GM21381 (cell line): ENCODE results near the gene TSPAN10.
A peak's percentile ranks its signal among the peaks of the same experiment; 100 is the strongest.
"Not testable (repeated sequence)": the region's sequence is repeated elsewhere in the genome, so short reads cannot be mapped to it uniquely, and the experiment has no call there.

Experiments
- ATAC-seq: cut with Tn5 transposase; IDR thresholded peaks from one replicate; pipeline ENCODE4 v1.9.1; 2021; ENCODE audit warnings: mild to moderate bottlenecking, moderate library complexity; ENCODE audit not compliant: unreplicated experiment

The TSPAN10 gene

GRCh38 chr17:81636505-81637288 lies at the start of gene TSPAN10, which contains the start of gene NPLOC4:
TSPAN10 (plus strand) TSS chr17:81637196; CDS start chr17:81642413, 5,217 bp downstream.
NPLOC4 (minus strand) TSS chr17:81637112; CDS start chr17:81636930, 182 bp downstream.
- ATAC-seq, result peak; percentile 77

DNA sequence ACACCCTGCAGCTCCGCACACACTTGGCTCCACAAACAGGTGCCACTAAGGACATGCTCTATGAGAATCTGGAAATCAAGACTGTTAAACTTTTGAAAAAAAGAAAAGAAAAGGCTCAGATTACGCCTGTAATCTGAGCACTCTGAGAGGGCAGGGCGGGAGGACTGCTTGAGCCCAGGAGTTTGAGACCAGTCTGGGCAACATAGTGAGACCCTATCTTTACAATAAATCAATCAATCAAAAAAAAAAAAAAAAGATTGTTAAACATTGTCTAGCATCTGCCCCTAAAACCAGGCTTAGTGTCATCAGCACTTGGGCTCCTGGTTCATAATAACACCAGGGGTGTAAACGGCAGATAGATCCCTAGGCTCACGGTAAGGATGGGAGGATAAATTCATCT lies 47.4 kb upstream of the TSPAN10 start:
- ATAC-seq, result no peak

DNA sequence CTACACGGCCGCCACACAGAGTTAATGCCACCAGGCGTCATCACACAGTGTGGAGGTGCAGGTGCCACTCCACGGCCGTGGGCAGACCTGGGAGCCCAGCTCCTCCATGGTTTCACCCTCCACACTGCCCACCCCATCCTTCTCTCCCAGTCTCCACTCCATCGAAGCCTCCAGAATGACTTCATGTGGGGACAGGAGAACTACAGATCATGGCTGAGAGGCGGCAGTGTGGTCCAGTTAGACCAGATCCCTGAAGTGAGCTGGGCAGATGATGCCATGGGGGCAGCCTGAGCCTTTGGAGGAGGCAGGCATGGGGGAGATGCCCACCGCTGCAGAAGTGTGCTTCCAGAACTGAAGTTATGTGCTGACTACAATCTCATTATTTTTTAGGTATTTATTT lies 46.9 kb upstream of the TSPAN10 start:
- ATAC-seq, result no peak

GRCh38 chr17:81591971-81592370 lies 45.0 kb upstream of the TSPAN10 start:
- ATAC-seq, result no peak

- no peak for ATAC-seq
These were observed 43.7 kb upstream of the TSPAN10 start for GRCh38 chr17:81593105-81593871.

- no peak for ATAC-seq
These were observed 37.1 kb upstream of the TSPAN10 start for GRCh38 chr17:81599719-81600486.

GRCh38 chr17:81601525-81602120 lies 35.4 kb upstream of the TSPAN10 start:
- ATAC-seq, result no peak

DNA sequence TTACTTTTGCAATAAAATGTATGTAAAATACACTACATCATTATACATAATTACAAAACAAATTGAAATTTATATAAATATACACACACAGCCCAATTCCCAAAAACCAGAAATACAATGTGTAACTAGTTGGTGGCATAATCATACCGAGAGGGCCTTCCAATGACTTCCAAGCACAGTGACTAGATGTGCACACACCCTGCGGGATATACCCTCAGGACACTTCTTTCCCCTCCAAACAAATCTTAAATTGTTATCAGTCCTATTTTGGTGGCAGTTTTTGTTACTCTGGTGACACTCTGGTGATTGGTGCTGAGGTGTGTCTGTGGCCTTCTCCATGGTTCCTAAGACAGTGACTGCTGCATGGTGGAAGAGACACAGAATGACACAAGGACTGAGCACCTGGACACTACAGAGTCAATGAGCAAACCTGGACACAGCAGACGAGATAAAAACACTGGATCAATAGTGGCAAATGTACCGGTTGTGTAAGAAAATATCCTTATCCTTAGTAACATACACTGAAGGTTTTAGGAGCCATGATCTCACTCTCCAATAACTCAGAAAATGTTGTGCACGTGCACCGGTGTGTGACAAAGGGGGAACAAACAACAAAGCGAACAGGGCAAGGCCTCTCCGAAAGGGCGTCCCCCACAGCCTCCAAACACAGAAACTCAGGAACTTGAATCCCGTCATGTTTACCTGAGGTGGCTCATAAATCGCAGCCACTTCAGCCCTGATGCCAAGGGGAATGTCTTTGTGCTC lies 33.0 kb upstream of the TSPAN10 start:
- ATAC-seq, result no peak

GRCh38 chr17:81607431-81607830 lies 29.6 kb upstream of the TSPAN10 start:
- ATAC-seq, result no peak

- ATAC-seq, result no peak
These were observed 28.9 kb upstream of the TSPAN10 start for GRCh38 chr17:81608082-81608481.

- ATAC-seq, result no peak
These were observed 28.4 kb upstream of the TSPAN10 start for GRCh38 chr17:81608605-81609004.

- ATAC-seq, result no peak
These were observed 27.3 kb upstream of the TSPAN10 start for GRCh38 chr17:81609541-81610311.

DNA sequence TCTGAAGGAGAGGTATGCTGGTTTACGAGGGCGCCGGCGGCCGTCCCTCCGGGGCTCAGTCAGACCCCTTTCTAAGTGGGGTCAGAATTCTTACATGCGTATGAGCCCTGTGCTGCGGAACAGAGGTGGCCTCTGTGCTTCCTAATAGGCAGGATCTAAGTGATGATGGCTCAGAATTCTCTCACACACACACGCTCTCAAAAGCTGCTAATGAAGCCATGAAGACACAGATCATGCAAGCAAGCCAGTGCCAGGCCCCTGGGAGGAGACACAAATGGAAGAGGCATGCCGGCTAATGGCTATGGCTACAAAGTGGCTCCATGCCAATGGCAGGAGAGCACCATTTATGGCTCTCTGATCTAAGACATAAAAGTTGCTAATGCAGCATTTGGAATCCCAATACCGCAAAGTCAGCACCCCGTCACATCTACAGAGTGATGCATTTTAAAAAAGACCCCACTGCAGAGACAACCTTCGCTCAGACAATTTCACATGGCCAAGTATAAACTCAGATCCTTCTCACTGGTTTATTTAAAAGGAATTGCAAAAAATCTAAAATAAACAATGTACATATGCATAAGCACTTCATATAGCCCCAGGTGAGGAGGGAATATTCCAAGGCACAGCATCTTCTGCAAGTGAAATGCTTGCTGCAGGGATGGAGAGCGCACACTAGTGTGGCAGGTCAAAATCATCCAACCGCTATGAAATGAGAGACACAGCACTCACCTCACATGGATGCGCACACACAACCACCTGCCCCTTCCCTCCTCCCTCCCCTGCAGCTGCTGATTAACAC lies 24.6 kb upstream of the TSPAN10 start:
- ATAC-seq, result no peak

DNA sequence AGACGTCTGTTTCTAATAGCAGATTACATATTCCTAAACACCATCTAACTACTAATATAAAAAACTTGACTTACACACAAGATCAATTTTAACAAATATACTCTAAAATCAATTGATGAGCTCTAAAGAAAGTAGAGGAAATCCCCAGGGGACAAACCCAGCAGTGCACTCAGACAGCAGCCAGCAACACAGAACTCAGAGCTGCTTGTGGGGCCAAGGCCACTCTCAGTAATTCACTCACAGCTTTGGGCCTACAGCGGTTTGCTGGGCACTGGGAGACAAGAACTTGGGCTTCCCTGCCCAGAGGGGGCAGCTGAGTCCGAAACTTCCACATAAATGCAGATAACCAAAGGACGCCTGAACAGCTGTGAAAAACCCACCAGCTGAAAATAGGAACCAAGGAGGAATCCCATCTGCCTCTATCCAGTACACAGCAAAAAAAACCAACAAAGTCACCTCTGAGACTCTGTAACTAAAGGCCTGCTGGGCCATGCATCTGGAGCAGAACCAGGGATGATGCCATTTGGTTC lies 21.5 kb upstream of the TSPAN10 start:
- ATAC-seq, result no peak

DNA sequence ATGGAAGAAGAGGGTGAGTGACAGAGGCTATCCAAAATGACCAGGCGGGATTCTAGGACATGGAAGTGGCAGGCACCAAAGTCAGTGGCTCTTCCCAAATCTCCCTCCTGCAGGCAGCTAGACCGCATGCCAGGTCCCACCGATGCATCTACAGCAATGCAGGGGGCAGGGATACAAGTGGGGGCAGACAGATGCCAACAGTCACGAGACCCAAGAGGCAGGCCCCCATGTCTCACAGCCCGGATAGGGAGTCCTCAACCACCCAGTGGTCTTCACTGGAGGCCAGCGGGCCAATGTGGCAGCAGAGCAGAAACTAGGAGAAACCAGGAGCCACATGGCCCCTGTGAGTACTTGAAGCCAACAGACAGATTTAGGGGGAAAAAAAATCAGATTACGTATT lies 20.1 kb upstream of the TSPAN10 start:
- ATAC-seq, result no peak

GRCh38 chr17:81618307-81618706 lies 18.7 kb upstream of the TSPAN10 start:
- not testable (repeated sequence) for ATAC-seq

GRCh38 chr17:81621494-81622130 lies 15.4 kb upstream of the TSPAN10 start:
- ATAC-seq, result no peak

DNA sequence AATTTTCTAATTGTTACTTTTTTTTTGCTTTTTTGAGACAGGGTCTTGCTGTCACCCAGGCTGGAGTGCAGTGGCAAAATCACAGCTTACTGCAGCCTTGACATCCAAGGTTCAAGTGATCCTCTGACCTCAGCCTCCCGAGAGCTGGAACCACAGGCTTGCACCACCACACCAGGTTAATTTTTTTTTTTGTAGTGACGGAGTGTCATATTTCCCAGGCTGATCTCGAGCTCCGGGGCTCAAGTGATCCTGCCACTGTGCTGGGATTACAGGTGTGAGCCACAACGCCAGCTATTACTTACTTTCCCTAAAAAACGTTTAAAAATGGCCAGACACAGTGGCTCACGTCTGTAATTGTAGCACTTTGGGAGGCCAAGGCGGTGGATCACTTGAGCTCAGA lies 6.7 kb upstream of the TSPAN10 start:
- no peak for ATAC-seq
